HepG2 (cell line): ENCODE measurements around the gene SCFD2. TPM values are rescaled to one million over a fixed set of nuclear protein-coding genes. Genes with fewer than 3 reads are reported as not detected.

Source experiments
- ATAC-seq: fragments of 200-7000 bp; cut with Tn5 transposase; 3 replicates; pipeline ENCODE4 v1.9.1; 2020; ENCODE audit warnings: mild to moderate bottlenecking, moderate library complexity
- BruUV-seq: library from RNA; stranded (reverse); fragments of 400-500 nt; replicated peaks from 2 replicates; lab custom pipeline; 2021; lab: Mats Ljungman, UMichigan
- CTCF ChIA-PET: fragments of 300-600 bp; formaldehyde crosslinking; extraction: SDS; loops from one replicate; lab custom pipeline; 2021; ENCODE audit warnings: low total read pairs, inconsistent platforms, low intra/inter-chr PET ratio; lab: Yijun Ruan, JAX
- POLR2A ChIA-PET: fragments of 350-600 bp; sonication (Branson Sonifier 250); formaldehyde crosslinking; loops from one replicate; lab custom pipeline; 2020; ENCODE audit warnings: antibody characterized with exemption, inconsistent platforms; lab: Yijun Ruan, JAX
- DNase-seq: peaks from one replicate; pipeline ENCODE4 v3.0.0-alpha.2; 2015; ENCODE audit warnings: low spot score
- FAIRE-seq: peaks from 3 replicates; lab custom pipeline; 2011; peaks lifted over from hg19 to GRCh38; lab: Jason Lieb, UNC
- H2AFZ ChIP-seq: one replicate; pipeline ENCODE4 v1.6.1; 2011; ENCODE audit warnings: low read length, inconsistent platforms
- H3K27ac ChIP-seq: fragments of 300-600 bp; 3 replicates; pipeline ENCODE4 v1.8.0; 2011; ENCODE audit warnings: mixed run types, mild to moderate bottlenecking, mixed read lengths, low read length, inconsistent platforms; ENCODE audit not compliant: insufficient read depth; ENCODE audit errors: extremely low read length
- H3K27me3 ChIP-seq, 2 experiments: fragments of 200-600 bp in 1 of 2; 2 replicates in 1 of 2; 3 replicates in 1 of 2; pipeline versions ENCODE4 v1.6.0 to v1.8.0; 2011; ENCODE audit warnings: low read length in 2 of 2, mild to moderate bottlenecking in 2 of 2, moderate library complexity in 2 of 2, inconsistent platforms in 1 of 2; ENCODE audit not compliant: insufficient read depth in 2 of 2, control insufficient read depth in 1 of 2
- H3K36me3 ChIP-seq, 2 experiments: fragments of 200-600 bp in 1 of 2; replicated peaks in 1 of 2; 2 replicates in 1 of 2; 3 replicates in 1 of 2; pipeline versions ENCODE4 v1.5.1 to v1.8.0; 2011; ENCODE audit warnings: low read length in 2 of 2, inconsistent platforms in 1 of 2; ENCODE audit not compliant: insufficient read depth in 2 of 2, control insufficient read depth in 1 of 2
- H3K4me1 ChIP-seq: 2 replicates; pipeline ENCODE4 v1.5.1; 2012; ENCODE audit warnings: low read length, inconsistent platforms; ENCODE audit not compliant: insufficient read depth
- H3K4me2 ChIP-seq: 2 replicates; pipeline ENCODE4 v1.6.0; 2011; ENCODE audit warnings: low read depth, low read length, inconsistent platforms
- H3K4me3 ChIP-seq, 3 experiments: fragments of 200-600 bp in 1 of 3; sonication (generic), shearing (Covaris generic) in 1 of 3; replicated peaks in 1 of 3; 2 replicates each; pipeline ENCODE4 v1.5.1; 2011 to 2016; ENCODE audit warnings: low read length in 3 of 3, inconsistent platforms in 2 of 3, low read depth in 2 of 3, mild to moderate bottlenecking in 2 of 3, control low read depth in 1 of 3, mixed read lengths in 1 of 3; ENCODE audit not compliant: insufficient read depth in 1 of 3
- H3K79me2 ChIP-seq: one replicate; pipeline ENCODE4 v1.6.1; 2011; ENCODE audit warnings: low read length, inconsistent platforms; ENCODE audit not compliant: insufficient read depth
- H3K9ac ChIP-seq: 2 replicates; pipeline ENCODE4 v1.6.0; 2011; ENCODE audit warnings: mild to moderate bottlenecking, low read depth, low read length, inconsistent platforms; ENCODE audit not compliant: insufficient read depth
- H3K9me3 ChIP-seq: 2 replicates; pipeline ENCODE4 v1.5.1; 2012; ENCODE audit warnings: mild to moderate bottlenecking, low read length
- H4K20me1 ChIP-seq: 2 replicates; pipeline ENCODE4 v1.6.0; 2011; ENCODE audit warnings: inconsistent platforms, mild to moderate bottlenecking, low read length, moderate library complexity; ENCODE audit not compliant: insufficient read depth
- ASH2L ChIP-seq: fragments of 300-600, 200-600 bp; sonication (generic); IDR thresholded peaks from 2 replicates; pipeline ENCODE4 v1.7.0; 2017; ENCODE audit warnings: low read depth, mild to moderate bottlenecking, moderate library complexity, mixed read lengths, low read length; ENCODE audit not compliant: insufficient read length
- GFI1 ChIP-seq: sonication (generic); formaldehyde crosslinking; IDR thresholded peaks from 2 replicates; pipeline ENCODE4 v1.5.0; 2020; ENCODE audit warnings: missing genetic modification reagents, mild to moderate bottlenecking, borderline replicate concordance
- IRF2 ChIP-seq: IDR thresholded peaks from 2 replicates; pipeline ENCODE4 v1.6.1; 2018; ENCODE audit warnings: missing genetic modification reagents, missing compliant biosample characterization
- JUN ChIP-seq: sonication (generic); formaldehyde crosslinking; IDR thresholded peaks from 2 replicates; pipeline ENCODE4 v1.4.0; 2020; ENCODE audit warnings: mild to moderate bottlenecking, missing genetic modification reagents
- MAFG ChIP-seq: sonication (generic); formaldehyde crosslinking; IDR thresholded peaks from 2 replicates; pipeline ENCODE4 v1.5.1; 2020; ENCODE audit warnings: mild to moderate bottlenecking, missing genetic modification reagents
- PCBP2 ChIP-seq: fragments of 200-400 bp; formaldehyde crosslinking; optimal IDR thresholded peaks from 2 replicates; pipeline ENCODE3; 2018; ENCODE audit warnings: low read length, low read depth; ENCODE audit not compliant: poor library complexity, severe bottlenecking
- RELA ChIP-seq: sonication (generic); formaldehyde crosslinking; IDR thresholded peaks from 2 replicates; pipeline ENCODE4 v1.4.0; 2020; ENCODE audit warnings: missing genetic modification reagents
- RFX3 ChIP-seq: IDR thresholded peaks from 2 replicates; pipeline ENCODE4 v1.6.1; 2016; ENCODE audit warnings: missing biosample characterization, missing genetic modification reagents
- SMAD1 ChIP-seq: sonication (generic); formaldehyde crosslinking; IDR thresholded peaks from 2 replicates; pipeline ENCODE4 v1.4.0; 2020; ENCODE audit warnings: missing genetic modification reagents, low read depth, mild to moderate bottlenecking, borderline replicate concordance
- SOX5 ChIP-seq: IDR thresholded peaks from 2 replicates; pipeline ENCODE4 v1.6.1; 2016; ENCODE audit warnings: borderline replicate concordance
- STAT5B ChIP-seq: sonication (generic); formaldehyde crosslinking; IDR thresholded peaks from 2 replicates; pipeline ENCODE4 v1.4.0; 2020; ENCODE audit warnings: missing genetic modification reagents
- TRIM24 ChIP-seq: sonication (generic); formaldehyde crosslinking; IDR thresholded peaks from 2 replicates; pipeline ENCODE4 v1.8.0; 2022; ENCODE audit warnings: mild to moderate bottlenecking, missing genetic modification reagents
- ZBED4 ChIP-seq: sonication (generic); formaldehyde crosslinking; IDR thresholded peaks from 2 replicates; pipeline ENCODE4 v1.4.0; 2020; ENCODE audit warnings: missing genetic modification reagents, borderline replicate concordance
- ZNF121 ChIP-seq: sonication (generic); formaldehyde crosslinking; IDR thresholded peaks from 2 replicates; pipeline ENCODE4 v1.5.0; 2020; ENCODE audit warnings: mild to moderate bottlenecking, missing genetic modification reagents
- ZNF589 ChIP-seq: sonication (generic); formaldehyde crosslinking; conservative IDR thresholded peaks from 2 replicates; pipeline ENCODE4 v1.8.0; 2022; ENCODE audit warnings: mild to moderate bottlenecking, moderate library complexity, missing genetic modification reagents
- ZNF724P ChIP-seq: sonication (generic); formaldehyde crosslinking; IDR thresholded peaks from 2 replicates; pipeline ENCODE4 v1.8.0; 2022; ENCODE audit warnings: missing genetic modification reagents, borderline replicate concordance
- ZNF780A ChIP-seq: sonication (generic); formaldehyde crosslinking; IDR thresholded peaks from 2 replicates; pipeline ENCODE4 v1.8.0; 2022; ENCODE audit warnings: mild to moderate bottlenecking, missing genetic modification reagents, moderate library complexity
- ZNF788 ChIP-seq: sonication (generic); formaldehyde crosslinking; IDR thresholded peaks from 2 replicates; pipeline ENCODE4 v1.5.0; 2020; ENCODE audit warnings: mild to moderate bottlenecking, missing genetic modification reagents, borderline replicate concordance
- WGBS: methylation state at CpG from one replicate; pipeline ENCODE4 v1.1.6; 2017; ENCODE audit warnings: low lambda C conversion rate; 5-methylcytosine and 5-hydroxymethylcytosine counted together
- in situ Hi-C: cut with HindIII; loops from 2 replicates; pipeline ENCODE4 v1.10.0; 2017; ENCODE audit warnings: low pct_unique_long_range_greater_than_20kb; ENCODE audit not compliant: extremely low pct_ligation_motif_present
- intact Hi-C: fragments of 100-400 bp; cut with micrococcal nuclease; formaldehyde crosslinking; loops from one replicate; pipeline ENCODE4 v1.10.0; 2022; ENCODE audit not compliant: unreplicated experiment
- polyA plus RNA-seq, 8 experiments: library from polyadenylated mRNA; depleted of rRNA in 3 of 8; stranded (reverse) in 7 of 8; unstranded in 1 of 8; fragments of >200 nt; fragmentation: Illumina TruSeq in 4 of 8; extraction: Trizol in 4 of 8; gene quantifications; 2 replicates each; pipeline versions ENCODE4 v1.2.1 to v1.2.3, GENCODE V29; 2011 to 2016; ENCODE audit warnings: low read depth in 4 of 8, missing spikeins in 1 of 8, mixed read lengths in 1 of 8; ENCODE audit not compliant: insufficient read depth in 1 of 8
- total RNA-seq, 5 experiments: library from RNA; depleted of rRNA; stranded (reverse); fragments of >200 nt; fragmentation: Illumina TruSeq; extraction: Trizol; gene quantifications; 2 replicates each; pipeline ENCODE4 v1.2.3, GENCODE V29; 2016; ENCODE audit warnings: low read depth in 1 of 5

SCFD2 gene
- total and polyA plus RNA-seq, 2 of the 13 experiments (the other 11 are each of a cell fraction or from before 2014, with no cell fraction given) = 4.6 to 15.6 TPM

- BruUV-seq = no TSS peak
- no peak overlapping the region for H3K27ac ChIP-seq
- DNase-seq (no peak), FAIRE-seq (no peak), ATAC-seq (no peak)
- H3K27me3 ChIP-seq = no peaks in the 10 kb centered on the region; a peak in 1 of 5 replicates
- WGBS = 94% methylated on average over 7 of the region's 7 CpGs
- TF ChIP-seq TRIM24 = no peak
- no peak for TF ChIP-seq STAT5B (CRISPR knock-in tag)
- TF ChIP-seq ZBED4 (CRISPR knock-in tag) = no peak
- TF ChIP-seq ZNF121 (CRISPR knock-in tag) = no peak
- TF ChIP-seq MAFG (CRISPR knock-in tag) = no peak
- TF ChIP-seq ZNF724P = no peak
- no peak for TF ChIP-seq RFX3 (CRISPR knock-in tag)
- no peak for TF ChIP-seq JUN
- TF ChIP-seq ASH2L = no peak
- TF ChIP-seq SOX5 (CRISPR knock-in tag) = no peak
- no peak for TF ChIP-seq SMAD1 (CRISPR knock-in tag)
- TF ChIP-seq PCBP2 = no peak
- no peak for TF ChIP-seq ZNF780A (CRISPR knock-in tag)
- TF ChIP-seq ZNF788 (CRISPR knock-in tag) = no peak
- TF ChIP-seq RELA (CRISPR knock-in tag) = no peak
- TF ChIP-seq IRF2 (CRISPR knock-in tag) = no peak
- TF ChIP-seq ZNF589 (CRISPR knock-in tag) = no peak
- no peak for TF ChIP-seq GFI1
- no peaks in the 10 kb centered on the region for H4K20me1 ChIP-seq
- in situ Hi-C loops (loop anchor here (5.0 to 25.0 kb wide), 3 partner anchors 179 to 1041 kb away; partner anchors contain the start of gene PDGFRA), intact Hi-C loops (loop anchor here (2.0 to 10.0 kb wide), 7 partner anchors 263 to 1699 kb away; no protein-coding TSS in a partner anchor)
- no peak overlapping the region for H3K4me2 ChIP-seq
- no peaks in the 10 kb centered on the region for H3K9me3 ChIP-seq
- POLR2A ChIA-PET = no interaction called here
- H3K79me2 ChIP-seq = no peaks in the 10 kb centered on the region
- no peaks in the 10 kb centered on the region for H3K36me3 ChIP-seq
- no peak overlapping the region for H3K9ac ChIP-seq
- no peak overlapping the region for H2AFZ ChIP-seq
- no peak overlapping the region for H3K4me3 ChIP-seq
- 0 out of 2 replicates have a peak, but pooled peaks cover 5% of the 10 kb centered on the region for H3K4me1 ChIP-seq
- CTCF ChIA-PET = interaction anchor here (1.8 kb wide), 1 partner anchor 1038 kb away, joined by 11 read pairs; no protein-coding TSS in a partner anchor
These were observed 169.8 kb downstream of the SCFD2 start for GRCh38 chr4:53195815-53196661.
